Loucy (cell line): Measurements from ENCODE around the gene PSMB9.

Experiments used
- H2AFZ ChIP-seq: fragments of 200-600 bp; sonication (generic); 2 replicates; pipeline ENCODE4 v1.6.0; 2016; ENCODE audit warnings: antibody characterized with exemption, mild to moderate bottlenecking, low read length, moderate library complexity
- H3F3A ChIP-seq: fragments of 200-600 bp; 2 replicates; pipeline ENCODE4 v1.6.0; 2016; ENCODE audit warnings: antibody characterized with exemption, low read depth, mild to moderate bottlenecking
- H3K27me3 ChIP-seq: fragments of 200-600 bp; sonication (generic); 2 replicates; pipeline ENCODE4 v1.6.1; 2014; ENCODE audit warnings: low read length, mild to moderate bottlenecking; ENCODE audit not compliant: insufficient read depth, poor library complexity, severe bottlenecking
- H3K36me3 ChIP-seq: fragments of 200-600 bp; sonication (generic); 2 replicates; pipeline ENCODE4 v1.6.1; 2016; ENCODE audit warnings: low read length; ENCODE audit not compliant: insufficient read depth
- H3K4me1 ChIP-seq: fragments of 200-600 bp; sonication (generic); 2 replicates; pipeline ENCODE4 v1.5.1; 2014; ENCODE audit warnings: low read length, mild to moderate bottlenecking; ENCODE audit not compliant: insufficient read depth, poor library complexity, severe bottlenecking
- H3K4me2 ChIP-seq: fragments of 200-600 bp; sonication (generic); 2 replicates; pipeline ENCODE4 v1.6.0; 2014; ENCODE audit warnings: antibody characterized with exemption, low read length, low read depth, mild to moderate bottlenecking; ENCODE audit not compliant: poor library complexity, severe bottlenecking
- H3K4me3 ChIP-seq: fragments of 200-600 bp; sonication (generic); 2 replicates; pipeline ENCODE4 v1.5.1; 2014; ENCODE audit warnings: low read length, mild to moderate bottlenecking, mixed read lengths; ENCODE audit not compliant: poor library complexity, severe bottlenecking
- H3K79me2 ChIP-seq: fragments of 200-600 bp; sonication (generic); 2 replicates; pipeline ENCODE4 v1.6.1; 2014; ENCODE audit warnings: low read length; ENCODE audit not compliant: insufficient read depth
- H3K9ac ChIP-seq: fragments of 200-600 bp; sonication (generic); 2 replicates; pipeline ENCODE4 v1.6.0; 2014; ENCODE audit warnings: mild to moderate bottlenecking, low read depth, low read length, moderate library complexity; ENCODE audit not compliant: poor library complexity, severe bottlenecking
- H3K9me2 ChIP-seq: fragments of 200-600 bp; sonication (generic); replicated peaks from 2 replicates; pipeline ENCODE4 v1.6.1; 2016; ENCODE audit warnings: low read depth, low read length, mixed read lengths
- H3K9me3 ChIP-seq: fragments of 200-600 bp; sonication (generic); 2 replicates; pipeline ENCODE4 v1.6.1; 2014; ENCODE audit warnings: mild to moderate bottlenecking, antibody characterized with exemption, low read length, low read depth; ENCODE audit not compliant: insufficient read depth
- H4K20me1 ChIP-seq: fragments of 200-600 bp; sonication (generic); 2 replicates; pipeline ENCODE4 v1.6.0; 2014; ENCODE audit warnings: antibody characterized with exemption, low read length, mild to moderate bottlenecking; ENCODE audit not compliant: insufficient read depth, poor library complexity, severe bottlenecking
- EZH2phosphoT487 ChIP-seq: fragments of 200-600 bp; IDR thresholded peaks from 2 replicates; pipeline ENCODE4 v1.6.1; 2018; ENCODE audit warnings: antibody characterized with exemption, mild to moderate bottlenecking, moderate library complexity, borderline replicate concordance
- TF ChIP-seq, protein P1 (sequence below): fragments of 200-600 bp; sonication (generic); conservative IDR thresholded peaks from 2 replicates; pipeline ENCODE4 v1.5.1; 2014; ENCODE audit warnings: mild to moderate bottlenecking, antibody characterized with exemption, low read length

The PSMB9 gene

DNA sequence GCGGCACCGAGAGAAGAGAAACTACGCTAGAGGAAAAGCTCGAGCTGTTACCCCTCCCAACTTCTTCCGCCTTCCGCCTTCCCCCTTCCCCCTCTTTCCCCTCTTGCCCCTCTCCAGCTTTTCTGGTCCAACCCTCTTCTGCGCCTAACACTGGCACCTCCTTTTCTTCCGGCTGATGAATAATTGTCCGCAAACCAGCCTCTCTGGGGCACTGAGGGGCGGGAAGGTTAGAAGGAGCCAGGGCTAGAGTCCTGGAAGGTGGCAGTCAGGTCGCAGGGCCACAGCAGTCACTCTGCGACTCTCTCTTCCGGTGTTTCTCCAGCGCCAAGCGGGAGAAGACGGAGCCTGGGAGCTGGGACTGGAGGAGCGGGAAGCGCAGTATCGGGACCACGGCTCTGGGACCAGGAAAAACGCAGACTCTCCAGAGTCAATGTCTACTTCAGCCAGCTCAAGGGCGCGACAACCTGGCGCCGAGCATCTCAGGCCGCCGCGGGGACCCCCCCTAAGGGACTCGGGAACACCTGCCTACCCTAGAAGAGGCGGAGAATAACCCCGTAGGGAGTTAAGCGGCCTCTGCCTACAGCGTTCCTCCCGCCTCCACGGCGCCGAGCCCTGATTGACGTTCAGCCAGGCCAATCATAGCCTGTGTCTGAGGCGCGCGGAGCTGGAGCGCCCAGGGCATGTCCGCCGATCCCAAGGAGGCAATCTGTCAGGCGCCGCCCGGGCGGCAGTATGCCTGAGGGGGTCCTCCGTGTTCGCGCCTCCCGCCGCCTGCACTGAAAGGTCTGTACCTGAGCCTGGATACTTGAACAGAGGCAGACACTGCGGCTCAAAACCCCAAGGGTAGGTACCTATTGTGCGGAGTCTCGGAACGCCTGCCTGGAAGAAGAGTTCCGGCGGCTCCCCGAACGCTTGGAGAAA, 40.4 kb downstream of the PSMB9 start:
- Histone ChIP-seq H3K79me2 (peaks cover 58% of the 10 kb centered on the region), H3K4me3 (peak overlapping the region; percentile 90), H3K4me1 (peaks cover 41% of the 10 kb centered on the region), H4K20me1 (peaks cover 18% of the 10 kb centered on the region), H3K9me3 (no peaks in the 10 kb centered on the region), H3K36me3 (no peaks in the 10 kb centered on the region), H3K9me2 (no peaks in the 10 kb centered on the region), H3F3A (no peaks in the 10 kb centered on the region; the same call in 1 of the 2 replicates), H3K27me3 (no peaks in the 10 kb centered on the region), H3K4me2 (peak overlapping the region; percentile 87), H3K9ac (peak overlapping the region; percentile 93), H2AFZ (peak overlapping the region; percentile 88)
- TF ChIP-seq, protein P1, sequence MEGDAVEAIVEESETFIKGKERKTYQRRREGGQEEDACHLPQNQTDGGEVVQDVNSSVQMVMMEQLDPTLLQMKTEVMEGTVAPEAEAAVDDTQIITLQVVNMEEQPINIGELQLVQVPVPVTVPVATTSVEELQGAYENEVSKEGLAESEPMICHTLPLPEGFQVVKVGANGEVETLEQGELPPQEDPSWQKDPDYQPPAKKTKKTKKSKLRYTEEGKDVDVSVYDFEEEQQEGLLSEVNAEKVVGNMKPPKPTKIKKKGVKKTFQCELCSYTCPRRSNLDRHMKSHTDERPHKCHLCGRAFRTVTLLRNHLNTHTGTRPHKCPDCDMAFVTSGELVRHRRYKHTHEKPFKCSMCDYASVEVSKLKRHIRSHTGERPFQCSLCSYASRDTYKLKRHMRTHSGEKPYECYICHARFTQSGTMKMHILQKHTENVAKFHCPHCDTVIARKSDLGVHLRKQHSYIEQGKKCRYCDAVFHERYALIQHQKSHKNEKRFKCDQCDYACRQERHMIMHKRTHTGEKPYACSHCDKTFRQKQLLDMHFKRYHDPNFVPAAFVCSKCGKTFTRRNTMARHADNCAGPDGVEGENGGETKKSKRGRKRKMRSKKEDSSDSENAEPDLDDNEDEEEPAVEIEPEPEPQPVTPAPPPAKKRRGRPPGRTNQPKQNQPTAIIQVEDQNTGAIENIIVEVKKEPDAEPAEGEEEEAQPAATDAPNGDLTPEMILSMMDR: no peak
- TF ChIP-seq EZH2phosphoT487: no peak

GRCh38 chr6:32895006-32895345, 41.0 kb downstream of the PSMB9 start:
- Histone ChIP-seq H3K9me2 (no peaks in the 10 kb centered on the region), H4K20me1 (peaks cover 18% of the 10 kb centered on the region), H2AFZ (peak overlapping the region; percentile 88), H3K4me3 (peak overlapping the region; percentile 90), H3K4me1 (peaks cover 47% of the 10 kb centered on the region), H3K79me2 (peaks cover 64% of the 10 kb centered on the region), H3F3A (no peaks in the 10 kb centered on the region; the same call in 1 of the 2 replicates), H3K36me3 (no peaks in the 10 kb centered on the region), H3K4me2 (peak overlapping the region; percentile 82), H3K9ac (peak overlapping the region; percentile 93), H3K27me3 (no peaks in the 10 kb centered on the region), H3K9me3 (no peaks in the 10 kb centered on the region)
- no peak for TF ChIP-seq EZH2phosphoT487
- TF ChIP-seq, protein P1: no peak

DNA sequence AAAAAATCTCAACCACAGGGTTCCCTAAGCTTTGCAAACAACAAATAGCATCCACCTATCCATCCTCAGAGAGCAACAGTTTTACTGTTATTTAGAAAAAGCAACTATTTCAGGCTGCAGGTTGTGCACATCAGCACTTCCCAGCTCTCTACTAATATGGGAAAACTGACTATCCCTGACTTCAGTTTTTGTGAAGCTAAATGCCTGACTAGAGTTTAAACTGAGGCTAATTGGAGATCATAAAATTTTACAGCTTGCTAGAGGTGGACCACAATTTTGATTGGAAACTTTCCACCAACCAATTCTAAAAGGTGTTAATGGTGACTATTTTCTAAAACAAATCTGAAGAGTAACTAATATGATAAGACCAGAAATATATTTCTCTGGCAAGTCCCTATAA, 50.0 kb downstream of the PSMB9 start:
- H3K36me3 ChIP-seq: 0 out of 2 replicates have a peak, but pooled peaks cover 4% of the 10 kb centered on the region
- H4K20me1 ChIP-seq: peaks cover 3% of the 10 kb centered on the region
- no peaks in the 10 kb centered on the region for H3K9me3 ChIP-seq
- H3K9ac ChIP-seq: no peak overlapping the region
- no peak for TF ChIP-seq EZH2phosphoT487
- TF ChIP-seq, protein P1: no peak
- H2AFZ ChIP-seq: no peak overlapping the region
- H3K4me3 ChIP-seq: no peak overlapping the region
- peaks cover 11% of the 10 kb centered on the region for H3K4me1 ChIP-seq
- no peaks in the 10 kb centered on the region for H3K27me3 ChIP-seq
- no peak overlapping the region for H3K4me2 ChIP-seq
- no peaks in the 10 kb centered on the region for H3K9me2 ChIP-seq
- no peaks in the 10 kb centered on the region for H3F3A ChIP-seq
- peaks cover 23% of the 10 kb centered on the region for H3K79me2 ChIP-seq
